Mucosa of descending colon (tissue), 3 donors: ENCODE data around the gene RAB23. TPM values are rescaled to one million over a fixed set of nuclear protein-coding genes. Genes with fewer than 3 reads are reported as not detected.

Experiments
- ATAC-seq: fragments of 200-7000 bp; cut with Tn5 transposase; one replicate; pipeline ENCODE4 v1.9.1; 2020; ENCODE audit warnings: mild to moderate bottlenecking, moderate library complexity
- DNase-seq, 3 donors: peaks; one replicate each; pipeline ENCODE4 v3.0.0-alpha.2; 2020
- H3K36me3 ChIP-seq: fragments of 200-600 bp; one replicate; pipeline ENCODE4 v1.8.0; 2021; ENCODE audit warnings: low read depth, mild to moderate bottlenecking
- H3K4me1 ChIP-seq: fragments of 200-600 bp; one replicate; pipeline ENCODE4 v1.8.0; 2021; ENCODE audit warnings: low read depth, mild to moderate bottlenecking
- H3K4me3 ChIP-seq: fragments of 200-600 bp; one replicate; pipeline ENCODE4 v1.8.0; 2021; ENCODE audit warnings: mild to moderate bottlenecking
- H3K9me3 ChIP-seq: fragments of 200-600 bp; one replicate; pipeline ENCODE4 v1.8.0; 2021; ENCODE audit warnings: mild to moderate bottlenecking
- intact Hi-C, 2 donors: fragments of 100-400 bp; cut with DNase I in 1 of 2; cut with micrococcal nuclease in 1 of 2; formaldehyde crosslinking; loops; one replicate each; pipeline versions ENCODE4 v1.11.0 to v1.11.1; 2022; cut with DNase I, micrococcal nuclease
- total RNA-seq, 3 donors: library from RNA; stranded (reverse); fragmentation: NEBNext Ultra II Directional in 2 of 3; extraction: Animal tissue kit (Norgen Biotek cat#: 25700) in 2 of 3; gene quantifications; one replicate each; pipeline versions ENCODE4 v1.2.1 to v1.2.4, GENCODE V29; 2021 to 2023
- TF ChIP-seq, protein P1 (sequence below): fragments of 200-600 bp; IDR thresholded peaks from one replicate; pipeline ENCODE4 v1.8.0; 2022; ENCODE audit warnings: antibody characterized with exemption, mild to moderate bottlenecking
- donor health status: DM: no; HTN: no; CAD: no; lungs with moderate emphysema.
- donor health status: DM: no; HTN: no; CAD: no.
- donor health status: DM: no; HTN: yes; CAD: no.

Gene RAB23
- total RNA-seq, 3 donors from 2014 or later = 2.9 to 109 (median 8.7) TPM

GRCh38 chr6:57256541-57256940, 34.4 kb upstream of the RAB23 start:
- DNase-seq = no peak

DNA sequence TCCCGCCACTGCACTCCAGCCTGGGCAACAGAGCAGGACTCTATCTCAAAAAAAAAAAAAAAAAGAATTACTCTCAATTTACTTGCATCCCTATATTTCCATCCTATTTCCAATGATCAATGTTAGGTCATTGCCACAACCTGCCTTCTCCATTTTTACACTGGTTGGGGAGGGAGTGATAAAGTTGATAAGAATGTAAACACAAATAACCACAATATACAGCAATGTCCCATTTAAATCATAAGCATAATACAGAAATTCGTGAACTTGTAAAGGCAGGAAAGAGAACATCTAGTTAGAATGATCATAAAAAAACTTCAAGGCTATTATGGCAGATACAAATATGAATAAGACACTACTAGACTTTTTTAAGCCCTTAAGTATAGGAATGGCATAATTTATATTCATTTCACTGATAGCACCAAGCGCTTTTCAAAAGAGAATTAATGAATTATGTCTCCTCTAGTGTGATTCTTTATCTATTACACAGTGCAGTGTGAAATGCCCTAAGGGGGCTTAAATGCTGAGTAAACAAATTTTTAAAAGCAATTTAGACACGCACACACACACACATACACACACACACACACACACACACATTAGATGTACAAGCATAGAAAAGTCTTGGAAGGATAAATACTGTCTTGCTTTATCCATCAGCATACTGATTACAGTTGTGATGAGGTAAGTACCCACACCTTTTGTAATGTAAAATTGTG, 33.5 kb upstream of the RAB23 start:
- intact Hi-C loops = no loop called here
- Histone ChIP-seq H3K36me3 (no peaks in the 10 kb centered on the region), H3K4me3 (no peak overlapping the region), H3K9me3 (no peaks in the 10 kb centered on the region), H3K4me1 (no peaks in the 10 kb centered on the region)
- DNase-seq (no peak), ATAC-seq (no peak)
- TF ChIP-seq, protein P1, sequence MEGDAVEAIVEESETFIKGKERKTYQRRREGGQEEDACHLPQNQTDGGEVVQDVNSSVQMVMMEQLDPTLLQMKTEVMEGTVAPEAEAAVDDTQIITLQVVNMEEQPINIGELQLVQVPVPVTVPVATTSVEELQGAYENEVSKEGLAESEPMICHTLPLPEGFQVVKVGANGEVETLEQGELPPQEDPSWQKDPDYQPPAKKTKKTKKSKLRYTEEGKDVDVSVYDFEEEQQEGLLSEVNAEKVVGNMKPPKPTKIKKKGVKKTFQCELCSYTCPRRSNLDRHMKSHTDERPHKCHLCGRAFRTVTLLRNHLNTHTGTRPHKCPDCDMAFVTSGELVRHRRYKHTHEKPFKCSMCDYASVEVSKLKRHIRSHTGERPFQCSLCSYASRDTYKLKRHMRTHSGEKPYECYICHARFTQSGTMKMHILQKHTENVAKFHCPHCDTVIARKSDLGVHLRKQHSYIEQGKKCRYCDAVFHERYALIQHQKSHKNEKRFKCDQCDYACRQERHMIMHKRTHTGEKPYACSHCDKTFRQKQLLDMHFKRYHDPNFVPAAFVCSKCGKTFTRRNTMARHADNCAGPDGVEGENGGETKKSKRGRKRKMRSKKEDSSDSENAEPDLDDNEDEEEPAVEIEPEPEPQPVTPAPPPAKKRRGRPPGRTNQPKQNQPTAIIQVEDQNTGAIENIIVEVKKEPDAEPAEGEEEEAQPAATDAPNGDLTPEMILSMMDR = no peak

More at GRCh38 chr6:57256541-57256940, 34.4 kb upstream of the RAB23 start:
- H3K36me3 ChIP-seq = no peaks in the 10 kb centered on the region
- intact Hi-C loops = no loop called here
- H3K4me1 ChIP-seq = no peaks in the 10 kb centered on the region
- H3K4me3 ChIP-seq = no peak overlapping the region
- H3K9me3 ChIP-seq = no peaks in the 10 kb centered on the region
- ATAC-seq = no peak
- TF ChIP-seq, protein P1 = no peak

- ATAC-seq (no peak), DNase-seq (no peak)
- H3K4me3 ChIP-seq = no peak overlapping the region
- TF ChIP-seq, protein P1 = no peak
- intact Hi-C loops = no loop called here
- H3K9me3 ChIP-seq = no peaks in the 10 kb centered on the region
- no peaks in the 10 kb centered on the region for H3K4me1 ChIP-seq
- H3K36me3 ChIP-seq = no peaks in the 10 kb centered on the region
These were observed 32.1 kb upstream of the RAB23 start for GRCh38 chr6:57254055-57254717.

DNA sequence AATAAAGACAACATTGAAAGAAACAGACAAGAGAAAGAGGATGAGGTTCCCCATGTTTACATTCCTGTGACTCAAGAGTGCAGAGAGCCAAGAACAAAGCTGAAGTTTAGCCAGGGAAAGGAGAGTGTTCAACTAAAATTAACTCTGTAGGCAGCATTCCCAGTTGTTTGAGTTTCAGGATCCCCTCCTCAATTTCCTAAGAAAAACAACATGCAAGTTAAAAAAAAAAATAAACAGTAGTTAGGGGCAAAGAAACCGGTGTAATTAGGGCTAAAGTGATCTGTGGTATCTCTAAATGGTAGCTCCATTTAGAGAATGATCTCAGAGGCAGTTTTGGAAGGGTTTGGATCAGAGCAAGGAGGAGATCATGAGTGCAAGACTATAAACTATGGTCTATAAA, 30.9 kb upstream of the RAB23 start:
- DNase-seq (no peak), ATAC-seq (no peak)
- Histone ChIP-seq H3K4me1 (no peaks in the 10 kb centered on the region), H3K36me3 (no peaks in the 10 kb centered on the region), H3K9me3 (no peaks in the 10 kb centered on the region), H3K4me3 (no peak overlapping the region)
- TF ChIP-seq, protein P1 = no peak
- intact Hi-C loops = no loop called here

- ATAC-seq = no peak
- H3K9me3 ChIP-seq = no peaks in the 10 kb centered on the region
- H3K36me3 ChIP-seq = no peaks in the 10 kb centered on the region
- no peak for DNase-seq
- no peaks in the 10 kb centered on the region for H3K4me1 ChIP-seq
- intact Hi-C loops = no loop called here
- TF ChIP-seq, protein P1 = no peak
- no peak overlapping the region for H3K4me3 ChIP-seq
These were observed 30.0 kb upstream of the RAB23 start for GRCh38 chr6:57252137-57252536.
